HG03135 (cell line): ENCODE results near the gene RXRB.

Source experiments
- ATAC-seq: cut with Tn5 transposase; IDR thresholded peaks from one replicate; pipeline ENCODE4 v1.9.1; 2021; ENCODE audit warnings: mild to moderate bottlenecking, moderate library complexity; ENCODE audit not compliant: unreplicated experiment

Gene RXRB

DNA sequence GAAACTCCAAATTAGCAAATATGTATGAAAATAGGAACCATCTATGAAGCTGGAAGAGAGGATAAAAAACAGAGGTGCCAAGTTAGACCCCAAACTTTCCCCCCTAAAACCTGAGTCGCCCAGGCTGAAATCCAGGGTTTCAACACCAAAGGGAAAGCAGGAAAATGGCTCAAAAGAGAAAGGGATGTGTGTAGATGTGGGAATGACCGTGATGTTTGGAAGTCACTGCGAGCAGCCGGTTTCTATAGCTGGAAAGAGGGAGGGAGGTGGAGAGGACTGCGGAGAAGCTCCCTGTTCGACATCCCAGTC, 12.3 kb upstream of the RXRB start:
- no peak for ATAC-seq

DNA sequence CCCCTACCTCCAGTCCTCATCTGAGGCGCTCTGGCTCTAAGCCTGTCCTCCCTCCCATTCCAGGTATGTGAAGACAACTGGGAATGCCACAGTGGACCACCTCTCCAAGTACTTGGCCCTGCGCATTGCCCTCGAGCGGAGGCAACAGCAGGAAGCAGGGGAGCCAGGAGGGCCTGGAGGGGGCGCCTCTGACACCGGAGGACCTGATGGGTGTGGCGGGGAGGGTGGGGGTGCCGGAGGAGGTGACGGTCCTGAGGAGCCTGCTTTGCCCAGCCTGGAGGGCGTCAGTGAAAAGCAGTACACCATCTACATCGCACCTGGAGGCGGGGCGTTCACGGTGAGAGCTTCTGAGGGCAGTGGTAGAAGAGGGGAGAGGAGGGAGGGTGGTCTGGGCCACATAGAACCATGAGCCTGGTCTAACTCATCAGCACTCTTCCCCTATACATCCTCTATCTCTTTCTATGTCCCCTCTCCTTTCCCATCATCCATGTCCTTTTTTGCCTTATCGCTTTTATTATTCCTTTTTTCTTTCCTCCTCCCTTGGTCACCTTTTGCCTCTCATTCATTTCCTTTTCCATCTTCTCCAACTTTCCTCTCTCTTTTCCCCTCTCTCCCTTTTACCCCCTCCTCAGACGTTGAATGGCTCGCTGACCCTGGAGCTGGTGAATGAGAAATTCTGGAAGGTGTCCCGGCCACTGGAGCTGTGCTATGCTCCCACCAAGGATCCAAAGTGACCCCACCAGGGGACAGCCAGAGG, 11.4 kb upstream of the RXRB start:
- ATAC-seq: no peak

DNA sequence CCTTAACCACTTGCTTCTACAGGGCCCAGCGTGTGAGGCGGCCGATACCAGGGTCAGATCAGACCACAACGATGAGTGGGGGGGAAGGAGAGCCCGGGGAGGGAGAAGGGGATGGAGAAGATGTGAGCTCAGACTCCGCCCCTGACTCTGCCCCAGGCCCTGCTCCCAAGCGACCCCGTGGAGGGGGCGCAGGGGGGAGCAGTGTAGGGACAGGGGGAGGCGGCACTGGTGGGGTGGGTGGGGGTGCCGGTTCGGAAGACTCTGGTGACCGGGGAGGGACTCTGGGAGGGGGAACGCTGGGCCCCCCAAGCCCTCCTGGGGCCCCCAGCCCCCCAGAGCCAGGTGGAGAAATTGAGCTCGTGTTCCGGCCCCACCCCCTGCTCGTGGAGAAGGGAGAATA, 10.7 kb upstream of the RXRB start:
- no peak for ATAC-seq

DNA sequence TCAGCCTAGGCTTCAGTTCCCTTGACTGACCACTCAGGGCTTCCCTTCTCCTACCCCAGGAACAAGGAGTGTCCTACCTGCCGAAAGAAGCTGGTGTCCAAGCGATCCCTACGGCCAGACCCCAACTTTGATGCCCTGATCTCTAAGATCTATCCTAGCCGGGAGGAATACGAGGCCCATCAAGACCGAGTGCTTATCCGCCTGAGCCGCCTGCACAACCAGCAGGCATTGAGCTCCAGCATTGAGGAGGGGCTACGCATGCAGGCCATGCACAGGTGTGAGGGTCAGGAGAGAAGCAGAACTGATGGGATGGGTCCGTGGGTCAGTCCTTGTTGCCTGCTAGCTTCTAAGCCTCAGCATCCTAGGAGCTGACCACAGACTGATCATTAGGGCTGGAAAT, 9.4 kb upstream of the RXRB start:
- ATAC-seq: no peak

DNA sequence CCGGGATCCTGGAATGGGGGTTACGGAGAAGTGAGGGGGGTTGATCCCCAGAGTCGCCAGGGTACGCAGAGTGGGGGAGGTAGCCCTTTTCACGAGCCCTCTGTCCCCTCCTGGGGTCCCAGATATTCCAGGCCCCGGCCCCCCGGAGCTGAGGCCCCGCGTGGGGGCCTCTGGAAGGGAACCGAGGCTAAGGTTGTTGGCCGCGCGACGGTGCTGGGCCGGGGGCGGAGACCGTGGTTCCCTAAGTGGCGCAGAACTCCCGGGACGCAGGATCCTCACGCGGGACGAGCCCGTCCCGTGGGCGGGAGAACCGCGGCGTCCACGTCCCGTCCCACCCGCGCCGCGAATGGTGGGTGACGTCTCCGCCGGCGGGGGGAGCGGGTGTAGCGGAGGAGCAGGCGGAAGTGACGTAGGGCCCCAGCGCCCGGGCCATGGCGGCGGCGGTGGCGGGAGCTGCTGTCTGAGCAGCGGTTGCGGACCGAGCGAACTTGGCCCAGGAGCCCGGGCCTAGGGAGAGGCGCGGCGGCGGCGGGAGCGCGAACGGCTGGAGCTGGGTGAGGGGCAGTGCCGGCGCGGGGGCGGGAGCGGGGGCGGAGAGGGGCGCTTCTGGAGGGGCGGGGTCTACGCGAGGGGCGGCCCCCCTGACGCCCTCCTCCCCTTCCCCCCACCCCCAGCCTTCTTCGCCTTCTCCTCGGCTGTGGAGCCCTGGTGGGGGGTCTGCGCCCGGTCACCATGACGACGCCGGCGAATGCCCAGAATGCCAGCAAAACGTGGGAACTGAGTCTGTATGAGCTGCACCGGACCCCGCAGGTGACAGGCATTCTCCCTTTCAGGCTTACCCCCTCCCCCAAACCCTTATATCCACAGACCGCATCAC, 7.9 kb upstream of the RXRB start, which contains the start of gene RING1:
Gene RING1 (plus strand): TSS at position 410 of the 877 bp plus-strand sequence. CDS start 323 bp downstream, at position 733.
- ATAC-seq: peak; percentile 38

DNA sequence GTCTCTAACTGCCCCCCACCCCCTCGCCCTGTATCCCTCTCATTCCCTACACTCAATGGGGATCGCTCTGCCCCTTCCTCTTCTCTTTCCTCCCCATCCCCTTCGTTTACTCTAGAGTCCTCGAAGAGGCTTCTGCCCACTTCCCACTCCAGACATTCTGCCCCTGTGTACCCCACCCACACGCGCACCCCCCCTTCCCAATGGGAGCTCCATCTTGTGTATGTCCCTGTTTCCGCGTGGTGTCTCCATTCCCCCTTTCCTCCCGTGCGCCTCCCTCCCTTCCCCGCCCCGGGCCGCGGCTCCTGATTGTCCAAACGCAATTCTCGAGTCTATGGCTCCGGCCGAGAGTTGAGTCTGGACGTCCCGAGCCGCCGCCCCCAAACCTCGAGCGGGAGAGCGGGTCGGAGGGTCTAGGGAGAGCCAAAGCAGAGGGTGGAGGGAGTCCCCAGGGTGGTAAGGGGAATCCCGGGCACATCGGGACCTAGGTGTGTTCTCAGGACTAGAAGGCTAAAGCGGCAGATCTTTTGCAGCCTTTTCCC, 7.2 kb upstream of the RXRB start:
- no peak for ATAC-seq

DNA sequence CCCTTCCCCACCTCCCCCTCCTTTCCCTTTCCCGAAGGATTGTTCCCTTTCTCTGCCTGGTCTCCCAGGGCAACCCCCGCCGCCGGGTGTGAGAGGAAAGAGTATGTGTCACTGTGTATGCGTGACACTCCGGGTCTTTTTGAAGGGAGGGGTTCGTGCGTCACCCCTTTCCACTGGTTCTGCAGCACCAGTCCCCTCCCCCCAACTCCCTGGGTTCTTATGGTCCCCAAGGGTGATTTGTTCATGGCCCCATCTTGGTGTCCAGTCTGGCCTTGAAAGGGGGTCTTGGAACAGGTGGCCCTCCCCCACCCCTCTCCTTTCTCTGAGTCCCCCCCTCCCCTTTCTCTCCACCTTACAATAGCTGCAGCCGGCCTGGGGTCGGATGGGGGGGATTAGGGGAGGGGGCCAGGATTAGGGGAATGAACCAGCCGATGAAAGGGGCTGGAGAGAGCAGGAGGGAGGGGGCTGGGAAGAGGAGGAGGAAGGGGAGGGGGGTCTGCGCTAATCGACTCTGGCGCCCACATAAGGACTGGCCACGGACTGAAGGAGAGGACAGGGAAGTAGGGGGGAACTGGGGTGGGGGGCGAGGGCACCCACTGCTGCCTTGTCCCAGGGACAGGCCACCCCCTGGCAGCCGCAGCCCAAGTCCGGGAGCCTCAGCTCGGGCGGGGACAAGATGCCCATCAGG, 6.5 kb upstream of the RXRB start:
- no peak for ATAC-seq

DNA sequence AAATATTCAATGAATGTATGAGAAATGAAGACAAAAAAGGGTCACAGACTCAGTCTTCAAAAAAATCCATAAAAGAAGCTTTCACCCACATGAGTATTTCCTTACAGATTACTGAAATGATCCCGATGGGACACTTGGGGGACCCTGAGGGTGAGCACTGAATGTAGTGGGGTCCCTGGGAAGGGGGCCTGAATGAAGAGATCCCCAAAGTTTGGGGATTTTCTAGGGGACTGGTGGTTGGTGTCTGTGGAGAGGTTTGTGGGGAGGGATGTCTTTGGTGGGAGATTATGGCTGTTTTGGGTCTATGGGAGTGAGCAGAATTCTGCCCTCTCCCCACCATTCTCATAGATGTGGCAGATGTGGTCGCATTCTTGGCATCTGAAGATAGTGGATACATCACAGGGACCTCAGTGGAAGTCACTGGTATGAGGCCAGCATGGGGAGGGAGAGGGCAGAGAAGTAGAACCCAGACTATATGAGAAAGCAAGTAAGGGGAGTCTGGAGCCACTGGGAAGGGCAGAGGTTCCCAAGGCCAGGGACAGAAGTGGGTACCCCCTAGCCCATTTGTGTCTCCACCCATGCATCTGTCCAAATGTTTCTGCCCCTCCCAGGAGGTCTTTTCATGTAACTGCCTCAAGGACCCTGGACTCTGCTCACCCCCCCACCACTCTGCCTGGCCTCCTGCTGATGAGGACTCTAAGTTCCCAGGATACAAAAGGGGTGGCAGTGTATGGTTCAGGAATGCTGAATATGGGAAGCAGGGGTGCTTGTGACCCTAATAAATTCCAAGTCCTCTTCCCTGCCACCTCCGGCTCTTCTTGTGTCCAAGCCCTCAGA, 5.8 kb upstream of the RXRB start:
- no peak for ATAC-seq

DNA sequence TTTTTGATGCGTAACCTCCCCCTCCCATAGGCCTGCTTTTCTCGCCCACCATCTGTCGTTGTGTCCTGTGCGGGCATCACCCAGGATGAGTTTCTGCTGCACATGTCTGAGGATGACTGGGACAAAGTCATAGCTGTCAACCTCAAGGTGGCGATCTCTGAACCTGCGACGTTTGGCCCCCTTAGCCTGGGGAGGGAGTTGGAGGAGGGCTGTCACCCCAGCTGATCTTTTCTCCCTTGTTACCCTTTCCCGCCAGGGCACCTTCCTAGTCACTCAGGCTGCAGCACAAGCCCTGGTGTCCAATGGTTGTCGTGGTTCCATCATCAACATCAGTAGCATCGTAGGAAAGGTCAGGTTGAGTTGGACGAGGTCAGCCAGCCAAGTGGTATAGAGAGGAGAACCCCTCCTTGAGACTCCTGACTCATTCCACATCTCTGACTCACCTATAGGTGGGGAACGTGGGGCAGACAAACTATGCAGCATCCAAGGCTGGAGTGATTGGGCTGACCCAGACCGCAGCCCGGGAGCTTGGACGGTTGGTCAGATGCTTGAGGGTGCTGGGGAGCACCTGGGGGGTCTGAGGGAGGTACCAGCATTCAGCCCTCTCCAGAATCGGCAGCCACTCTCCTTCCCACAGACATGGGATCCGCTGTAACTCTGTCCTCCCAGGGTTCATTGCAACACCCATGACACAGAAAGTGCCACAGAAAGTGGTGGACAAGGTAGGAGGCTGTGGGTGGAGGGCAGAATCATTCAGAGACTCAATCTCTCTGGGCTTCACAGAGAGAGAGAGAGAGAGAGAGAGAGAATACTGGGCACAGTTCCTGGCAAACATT, 4.9 kb upstream of the RXRB start:
- no peak for ATAC-seq

DNA sequence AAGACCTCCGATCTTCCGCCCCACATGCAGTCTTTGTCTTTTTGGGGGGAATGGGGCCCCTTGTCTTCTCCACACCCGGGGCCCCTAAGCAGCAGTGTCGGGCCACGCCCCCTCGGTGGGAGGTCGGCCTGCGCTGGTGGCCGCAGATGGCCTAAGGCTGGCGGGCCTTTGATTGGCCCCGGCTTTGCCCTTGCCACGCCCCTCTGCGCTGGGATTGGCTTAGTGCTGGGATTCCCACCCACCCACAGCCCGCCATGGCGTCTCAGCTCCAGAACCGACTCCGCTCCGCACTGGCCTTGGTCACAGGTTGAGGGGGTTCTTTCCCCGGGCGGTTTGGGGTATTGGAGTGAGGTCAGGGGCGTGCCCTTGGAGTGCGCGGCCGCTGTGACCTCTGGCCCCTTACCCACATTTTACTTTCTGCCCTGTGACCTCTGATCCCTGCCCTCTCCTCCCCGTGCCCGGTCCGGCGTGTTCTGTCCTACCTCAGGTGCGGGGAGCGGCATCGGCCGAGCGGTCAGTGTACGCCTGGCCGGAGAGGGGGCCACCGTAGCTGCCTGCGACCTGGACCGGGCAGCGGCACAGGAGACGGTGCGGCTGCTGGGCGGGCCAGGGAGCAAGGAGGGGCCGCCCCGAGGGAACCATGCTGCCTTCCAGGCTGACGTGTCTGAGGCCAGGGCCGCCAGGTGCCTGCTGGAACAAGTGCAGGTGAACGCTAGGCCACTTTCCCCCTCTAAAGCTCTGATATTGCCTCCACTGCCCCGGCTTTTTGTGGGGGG, 4.1 kb upstream of the RXRB start, which contains the start of gene HSD17B8:
Gene HSD17B8 (plus strand): TSS at position 241 of the 776 bp plus-strand sequence. CDS start 14 bp downstream, at position 255.
- peak; percentile 35 for ATAC-seq

DNA sequence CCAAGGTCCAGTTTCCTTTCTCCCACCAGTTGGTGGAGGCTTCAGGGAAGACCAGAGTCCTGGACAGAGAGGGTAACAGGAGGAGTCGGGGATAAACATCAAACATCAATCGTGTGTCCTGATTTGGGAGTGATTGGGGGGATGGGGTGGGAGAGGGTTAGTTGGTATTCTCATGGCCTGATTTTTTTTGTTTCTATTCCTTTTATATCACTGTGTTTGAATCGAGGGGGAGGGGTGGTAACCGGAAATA, 3.6 kb upstream of the RXRB start:
- ATAC-seq: no peak

DNA sequence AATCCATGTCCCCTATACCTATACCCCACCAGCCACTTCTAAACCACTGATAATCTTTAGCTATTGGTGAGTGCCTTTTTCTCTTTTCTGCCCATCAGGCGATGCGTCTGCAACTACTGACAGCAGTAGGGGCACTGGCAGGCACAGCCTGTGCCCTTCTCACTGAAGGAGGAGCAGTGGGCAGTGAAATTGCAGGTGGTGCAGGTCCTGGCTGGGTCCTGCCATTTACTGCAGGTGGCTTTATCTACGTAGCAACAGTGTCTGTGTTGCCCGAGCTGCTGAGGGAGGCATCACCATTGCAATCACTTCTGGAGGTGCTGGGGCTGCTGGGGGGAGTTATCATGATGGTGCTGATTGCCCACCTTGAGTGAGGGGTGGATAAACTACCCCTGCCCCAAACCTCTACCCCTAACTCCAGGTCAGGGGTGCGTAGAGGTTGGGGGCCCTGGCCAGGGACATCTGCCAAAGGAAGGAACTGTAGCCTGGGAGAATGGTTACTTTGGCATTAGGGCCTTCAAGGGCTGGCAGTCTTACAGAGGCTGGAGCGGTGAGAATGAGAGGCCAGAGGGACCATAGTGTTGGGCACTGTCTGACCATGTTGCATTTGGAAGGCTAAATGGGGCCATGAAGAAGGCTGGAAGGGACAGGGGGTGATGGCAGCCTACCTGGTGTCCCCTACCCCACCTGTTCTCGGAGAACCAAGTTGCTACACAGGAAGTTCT, 3.1 kb upstream of the RXRB start:
- ATAC-seq: no peak

DNA sequence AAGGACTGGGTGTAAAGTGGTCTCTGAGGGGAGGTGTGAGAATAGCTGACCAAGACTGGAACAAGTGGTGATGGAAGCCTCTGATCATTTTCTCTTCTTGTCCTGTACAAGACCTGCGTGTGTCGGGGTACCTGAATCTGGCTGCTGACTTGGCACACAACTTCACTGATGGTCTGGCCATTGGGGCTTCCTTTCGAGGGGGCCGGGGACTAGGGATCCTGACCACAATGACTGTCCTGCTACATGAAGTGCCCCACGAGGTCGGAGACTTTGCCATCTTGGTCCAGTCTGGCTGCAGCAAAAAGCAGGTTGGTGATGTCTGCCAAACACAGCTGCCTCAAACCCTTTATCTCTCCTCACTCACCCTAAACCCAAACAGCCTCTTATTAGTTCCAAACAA, 2.3 kb upstream of the RXRB start:
- no peak for ATAC-seq

DNA sequence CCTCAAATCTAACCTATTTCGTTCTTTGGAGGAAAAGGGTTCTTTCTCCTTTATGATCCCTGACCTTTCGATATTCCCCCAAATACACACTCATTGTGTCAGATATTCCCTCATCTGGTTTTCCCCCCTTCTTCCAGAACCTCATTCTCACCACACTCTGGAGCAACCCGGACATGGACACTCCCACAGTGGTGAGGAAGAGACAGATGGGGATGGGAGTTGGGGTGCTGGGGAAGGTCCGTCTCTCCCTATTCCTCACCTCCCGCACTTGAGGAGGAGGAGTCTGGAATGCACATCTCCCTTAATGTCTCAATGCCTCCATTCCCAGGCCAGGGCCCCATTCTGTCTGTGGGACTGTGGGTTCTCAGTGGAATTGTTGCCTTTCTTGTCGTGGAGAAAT, 1.5 kb upstream of the RXRB start:
- no peak for ATAC-seq

DNA sequence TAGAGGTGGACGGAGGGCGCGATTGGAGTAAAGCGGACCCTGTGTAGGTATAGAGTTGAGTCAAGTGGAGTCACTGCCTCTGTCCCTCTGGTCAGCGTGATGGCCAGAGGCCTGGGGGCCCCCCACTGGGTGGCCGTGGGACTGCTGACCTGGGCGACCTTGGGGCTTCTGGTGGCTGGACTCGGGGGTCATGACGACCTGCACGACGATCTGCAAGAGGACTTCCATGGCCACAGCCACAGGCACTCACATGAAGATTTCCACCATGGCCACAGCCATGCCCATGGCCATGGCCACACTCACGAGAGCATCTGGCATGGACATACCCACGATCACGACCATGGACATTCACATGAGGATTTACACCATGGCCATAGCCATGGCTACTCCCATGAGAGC, 681 bp upstream of the RXRB start:
- ATAC-seq: peak; percentile 2

DNA sequence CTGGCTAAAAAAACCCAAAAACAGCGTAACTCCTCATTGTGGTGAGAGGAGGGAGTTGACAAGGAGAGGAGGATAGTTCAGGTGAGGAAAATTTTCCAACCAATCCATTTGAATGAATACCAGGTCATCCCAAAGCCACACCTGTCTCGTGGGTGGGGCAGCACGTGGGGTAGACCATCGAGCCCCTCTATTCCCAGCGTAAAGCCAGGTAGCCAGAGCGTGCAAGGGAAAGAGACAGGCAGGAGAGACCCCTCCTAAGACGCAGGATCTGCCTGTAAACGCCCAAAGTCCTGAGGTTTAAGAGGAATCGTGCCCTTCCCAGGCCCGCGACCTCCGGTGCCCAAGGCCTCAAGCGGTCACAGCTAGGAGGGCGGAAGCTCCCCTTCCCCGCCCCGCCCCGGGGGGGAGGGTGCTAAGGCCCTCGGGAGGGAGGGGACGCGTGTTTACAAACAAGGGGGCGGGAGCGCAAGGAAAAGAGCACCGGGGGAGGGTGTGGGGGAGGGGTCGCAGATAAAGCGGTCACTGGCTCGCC, 712 bp downstream of the RXRB start:
- ATAC-seq: peak; percentile 22

DNA sequence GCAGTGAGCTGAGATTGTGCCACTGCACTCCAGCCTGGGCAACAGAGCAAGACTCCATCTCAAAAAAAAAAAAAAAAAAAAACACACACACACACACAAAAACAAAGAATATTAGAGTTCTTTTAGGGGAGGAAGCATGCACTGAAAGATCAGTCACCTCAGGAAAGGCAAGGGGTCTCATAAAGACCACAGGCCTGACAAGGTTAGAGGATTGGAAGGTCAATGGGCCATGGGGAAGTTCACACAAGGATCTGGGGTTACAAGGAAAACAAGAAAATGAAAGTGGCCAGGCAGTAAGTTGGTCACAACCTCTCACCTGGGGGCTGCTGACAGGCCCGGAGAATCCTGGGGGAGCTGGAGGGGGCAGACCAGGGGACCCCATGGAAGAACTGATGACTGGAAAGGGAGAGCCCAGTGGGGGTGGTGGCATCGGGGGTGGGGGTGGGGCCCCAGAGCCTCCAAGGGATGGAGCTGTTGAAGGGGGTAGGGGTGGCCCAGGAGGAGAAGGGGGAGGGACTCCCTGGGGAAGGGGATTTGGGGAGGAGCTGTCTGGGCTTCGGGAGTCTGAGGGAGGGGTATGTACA, 1.5 kb downstream of the RXRB start:
- no peak for ATAC-seq
